ENCODE measurements around the gene BBOF1.

- TF ChIP-seq CTCF (conservative IDR thresholded peaks at IDR 0.05; ENCODE audit: low read depth, low read length) (no peak), EZH2 (IDR thresholded peaks at IDR 0.05; ENCODE audit: borderline replicate concordance, low read depth, low read length, poor library complexity, severe bottlenecking) (no peak)
Observed at GRCh38 chr14:74018586-74019407, at the start of gene BBOF1, which contains the start of gene ENTPD5.

Measured in A673 (cell line).